Body of pancreas (tissue), 4 donors: ENCODE data around the gene CDC25C. TPM values are rescaled to one million over a fixed set of nuclear protein-coding genes. Genes with fewer than 3 reads are reported as not detected.

ENCODE experiments used
- ATAC-seq: fragments of 150-250 bp; one replicate; pipeline ENCODE4 v1.9.1; 2016
- DNase-seq, 4 donors: peaks; one replicate each; pipeline ENCODE4 v3.0.0-alpha.2; 2019
- H3K27ac ChIP-seq, 4 donors: fragments of 200-600 bp; sonication (generic); 1 replicate in 3 of 4; 2 replicates in 1 of 4; pipeline versions ENCODE4 v1.5.1 to v1.6.1; 2016 to 2019; ENCODE audit warnings: mild to moderate bottlenecking in 1 of 4, mixed read lengths in 1 of 4, moderate library complexity in 1 of 4
- H3K27me3 ChIP-seq, 2 donors: fragments of 200-600 bp; sonication (generic); one replicate each; pipeline ENCODE4 v1.6.0; 2016; ENCODE audit warnings: mild to moderate bottlenecking in 1 of 2
- H3K36me3 ChIP-seq, 2 donors: fragments of 200-600 bp; sonication (generic); replicated peaks in 1 of 2; 2 replicates each; pipeline ENCODE4 v1.5.1; 2016; ENCODE audit warnings: low read depth in 2 of 2; ENCODE audit not compliant: insufficient read depth in 1 of 2
- H3K4me1 ChIP-seq: fragments of 200-600 bp; sonication (generic); one replicate; pipeline ENCODE4 v1.6.0; 2016
- H3K4me3 ChIP-seq, 2 donors: fragments of 200-600 bp; sonication (generic); 1 replicate in 1 of 2; 2 replicates in 1 of 2; pipeline ENCODE4 v1.5.1; 2016 to 2019
- H3K9me3 ChIP-seq, 3 donors: fragments of 200-600 bp; sonication (generic); 1 replicate in 2 of 3; 2 replicates in 1 of 3; pipeline ENCODE4 v1.5.1; 2016
- POLR2A ChIP-seq, 3 donors: fragments of 450-650 bp; IDR thresholded peaks; one replicate each; pipeline ENCODE4 v1.6.1; 2016; ENCODE audit warnings: antibody characterized with exemption in 3 of 3, mild to moderate bottlenecking in 2 of 3
- WGBS, 2 donors: methylation state at CpG; one replicate each; pipeline ENCODE4 v1.1.5; 2017; 5-methylcytosine and 5-hydroxymethylcytosine counted together
- intact Hi-C: fragments of 100-400 bp; cut with DNase I; formaldehyde crosslinking; loops from one replicate; pipeline ENCODE4 v1.15.1; 2023
- total RNA-seq, 2 donors: library from RNA; depleted of rRNA; stranded (reverse); fragments of >200 nt; gene quantifications; one replicate each; pipeline ENCODE4 v1.1.0, GENCODE V29; 2016
- TF ChIP-seq, protein P1 (sequence below), 7 experiments: fragments of 450-650 bp in 4 of 7; fragments of 200-600 bp in 3 of 7; sonication (generic) in 3 of 7; IDR thresholded peaks; one replicate each; pipeline ENCODE4 v1.5.1; 2016 to 2019; ENCODE audit warnings: antibody characterized with exemption in 7 of 7

Gene CDC25C
- total RNA-seq, 2 donors from 2014 or later = not detected

DNA sequence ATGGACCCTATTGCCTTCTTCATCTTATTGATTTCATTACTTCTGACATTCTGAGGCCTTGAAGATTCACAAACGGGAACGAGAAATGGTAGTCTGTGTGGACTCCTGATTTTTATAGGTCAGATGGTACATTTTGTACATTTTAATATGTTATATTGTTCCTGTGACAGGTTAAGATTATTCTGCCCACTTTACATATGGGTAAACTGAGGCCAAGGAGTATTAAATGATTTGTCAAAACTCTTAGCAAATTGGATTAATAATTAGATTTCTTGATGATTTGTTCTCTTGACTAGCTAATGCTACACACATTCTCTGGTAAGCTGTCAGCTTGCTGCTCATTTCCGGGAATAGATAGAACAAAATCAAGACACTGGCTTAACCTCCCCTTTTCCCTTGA lies 8.4 kb upstream of the CDC25C start:
- DNase-seq = no peak
- no peaks in the 10 kb centered on the region for H3K9me3 ChIP-seq
- ATAC-seq = no peak
- H3K36me3 ChIP-seq = peaks cover 0 to 6% of the 10 kb centered on the region in 2 donors
- peaks cover 28% of the 10 kb centered on the region for H3K4me1 ChIP-seq
- intact Hi-C loops = no loop called here
- H3K27ac ChIP-seq = peak overlapping the region in 1 of 4 donors; percentile 93
- no peak overlapping the region for H3K4me3 ChIP-seq
- no peak for TF ChIP-seq POLR2A (IDR thresholded peaks at IDR 0.05)
- TF ChIP-seq, protein P1, sequence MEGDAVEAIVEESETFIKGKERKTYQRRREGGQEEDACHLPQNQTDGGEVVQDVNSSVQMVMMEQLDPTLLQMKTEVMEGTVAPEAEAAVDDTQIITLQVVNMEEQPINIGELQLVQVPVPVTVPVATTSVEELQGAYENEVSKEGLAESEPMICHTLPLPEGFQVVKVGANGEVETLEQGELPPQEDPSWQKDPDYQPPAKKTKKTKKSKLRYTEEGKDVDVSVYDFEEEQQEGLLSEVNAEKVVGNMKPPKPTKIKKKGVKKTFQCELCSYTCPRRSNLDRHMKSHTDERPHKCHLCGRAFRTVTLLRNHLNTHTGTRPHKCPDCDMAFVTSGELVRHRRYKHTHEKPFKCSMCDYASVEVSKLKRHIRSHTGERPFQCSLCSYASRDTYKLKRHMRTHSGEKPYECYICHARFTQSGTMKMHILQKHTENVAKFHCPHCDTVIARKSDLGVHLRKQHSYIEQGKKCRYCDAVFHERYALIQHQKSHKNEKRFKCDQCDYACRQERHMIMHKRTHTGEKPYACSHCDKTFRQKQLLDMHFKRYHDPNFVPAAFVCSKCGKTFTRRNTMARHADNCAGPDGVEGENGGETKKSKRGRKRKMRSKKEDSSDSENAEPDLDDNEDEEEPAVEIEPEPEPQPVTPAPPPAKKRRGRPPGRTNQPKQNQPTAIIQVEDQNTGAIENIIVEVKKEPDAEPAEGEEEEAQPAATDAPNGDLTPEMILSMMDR (IDR thresholded peaks at IDR 0.05) = no peak
- no peaks in the 10 kb centered on the region for H3K27me3 ChIP-seq
- 48 to 58% methylated on average over 3 of the region's 3 CpGs for WGBS, 2 donors

DNA sequence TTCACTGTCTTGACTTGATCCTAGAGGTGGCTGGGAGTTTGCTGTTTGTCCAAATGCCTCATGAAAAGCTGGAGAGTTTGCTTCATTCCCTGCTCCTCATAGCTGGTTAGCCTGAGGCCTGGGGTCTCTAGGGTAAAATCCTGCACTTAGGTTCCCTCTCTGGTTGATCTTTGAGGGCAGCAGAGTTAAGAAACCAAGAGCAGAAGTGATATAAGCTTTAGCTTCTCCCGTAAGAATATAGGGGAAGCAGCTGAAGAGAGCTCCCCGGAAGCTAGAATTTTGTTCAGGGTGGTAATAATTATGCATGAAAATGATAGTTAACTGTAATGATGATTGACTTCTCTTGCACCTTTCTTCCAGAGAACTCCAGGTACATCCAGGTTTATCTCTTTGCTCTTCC lies 7.9 kb upstream of the CDC25C start:
- Histone ChIP-seq H3K27me3 (no peaks in the 10 kb centered on the region), H3K4me3 (peak overlapping the region in 1 of 2 donors; percentile 82), H3K27ac (peak overlapping the region in 3 of 4 donors; percentile 93 to 97 (median 96)), H3K4me1 (peaks cover 28% of the 10 kb centered on the region), H3K36me3 (peaks cover 0 to 6% of the 10 kb centered on the region in 2 donors), H3K9me3 (no peaks in the 10 kb centered on the region)
- 28 to 38% methylated on average over 2 of the region's 2 CpGs for WGBS, 2 donors
- intact Hi-C loops = no loop called here
- DNase-seq = no peak
- no peak for ATAC-seq
- TF ChIP-seq POLR2A (IDR thresholded peaks at IDR 0.05) = no peak
- TF ChIP-seq, protein P1 (IDR thresholded peaks at IDR 0.05) = no peak

DNA sequence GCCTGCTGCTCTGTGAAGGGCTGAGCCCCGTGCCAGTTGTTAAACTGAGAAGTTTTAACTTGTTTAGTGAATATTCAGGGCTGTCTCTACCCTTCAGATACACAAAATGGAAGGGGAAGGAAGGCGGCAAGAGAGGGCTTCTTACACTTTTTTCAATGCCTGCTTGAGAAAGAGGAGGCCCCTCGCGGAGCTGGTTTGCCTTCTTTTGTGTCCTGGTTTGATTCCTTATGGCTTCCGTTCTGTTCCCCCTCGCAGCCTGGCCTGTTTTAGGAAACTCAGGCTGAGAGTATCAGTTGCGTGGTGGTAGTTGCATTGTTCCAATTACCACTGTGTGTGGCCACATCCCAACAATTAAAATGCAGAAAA lies 7.5 kb upstream of the CDC25C start:
- Histone ChIP-seq H3K27me3 (no peaks in the 10 kb centered on the region), H3K4me3 (peak overlapping the region; percentile 82 to 85), H3K4me1 (peaks cover 28% of the 10 kb centered on the region), H3K36me3 (peaks cover 0 to 6% of the 10 kb centered on the region in 2 donors), H3K9me3 (no peaks in the 10 kb centered on the region), H3K27ac (peak overlapping the region; percentile 93 to 99 (median 96))
- intact Hi-C loops = no loop called here
- 3 to 4% methylated on average over 7 of the region's 7 CpGs for WGBS, 2 donors
- no peak for TF ChIP-seq POLR2A (IDR thresholded peaks at IDR 0.05)
- TF ChIP-seq, protein P1 (IDR thresholded peaks at IDR 0.05) = no peak
- DNase-seq (peak in 3 of 4 donors; percentile 19 to 47 (median 27)), ATAC-seq (no peak)

DNA sequence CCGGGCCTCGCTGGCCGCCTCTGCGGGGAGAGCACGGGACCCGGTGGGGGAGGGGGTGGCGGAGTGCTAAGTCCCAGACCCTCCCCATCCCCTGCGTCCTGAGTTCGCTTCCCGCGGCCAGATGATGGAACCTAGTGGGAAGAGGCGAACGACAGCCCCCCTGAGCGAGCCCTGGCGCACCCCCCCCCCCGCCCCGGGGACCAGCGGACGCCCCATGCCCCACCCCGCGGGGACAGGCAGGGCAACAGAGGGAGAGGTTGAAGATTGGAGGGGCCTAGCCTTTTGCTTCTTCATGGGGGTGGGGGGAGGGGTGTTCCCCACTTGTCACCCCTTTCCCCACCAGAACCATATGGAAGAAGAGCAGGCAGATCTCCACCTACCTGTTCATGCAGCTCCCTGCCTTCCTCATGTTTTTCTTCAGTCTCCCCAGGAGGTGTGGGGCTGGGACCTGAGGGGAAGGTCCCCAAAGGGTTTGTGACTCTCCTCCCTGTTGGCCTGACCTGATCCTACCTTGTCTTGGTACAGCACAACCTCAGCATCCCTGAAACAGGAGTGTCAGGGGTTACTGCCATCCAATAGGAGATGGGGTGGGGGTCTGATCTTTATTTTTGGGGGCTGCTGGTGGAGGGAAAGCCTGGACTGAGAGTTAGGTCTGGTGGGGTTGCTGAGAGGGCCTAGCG lies 6.9 kb upstream of the CDC25C start:
- peaks cover 0 to 3% of the 10 kb centered on the region in 2 donors for H3K36me3 ChIP-seq
- WGBS, 2 donors = 0% methylated on average over 1 to 21 of the region's 22 CpGs
- DNase-seq = no peak

More for the DNA sequence above, 6.9 kb upstream of the CDC25C start:
- H3K27ac ChIP-seq = peak overlapping the region; percentile 93 to 99 (median 96)
- intact Hi-C loops = no loop called here
- H3K9me3 ChIP-seq = no peaks in the 10 kb centered on the region
- no peak for TF ChIP-seq POLR2A (IDR thresholded peaks at IDR 0.05)
- TF ChIP-seq, protein P1 (IDR thresholded peaks at IDR 0.05) = no peak
- peak overlapping the region; percentile 82 to 85 for H3K4me3 ChIP-seq
- no peak for ATAC-seq
- H3K4me1 ChIP-seq = peaks cover 28% of the 10 kb centered on the region
- H3K27me3 ChIP-seq = no peaks in the 10 kb centered on the region
